ENCODE data around the gene GRIK4.

The GRIK4 gene

DNA sequence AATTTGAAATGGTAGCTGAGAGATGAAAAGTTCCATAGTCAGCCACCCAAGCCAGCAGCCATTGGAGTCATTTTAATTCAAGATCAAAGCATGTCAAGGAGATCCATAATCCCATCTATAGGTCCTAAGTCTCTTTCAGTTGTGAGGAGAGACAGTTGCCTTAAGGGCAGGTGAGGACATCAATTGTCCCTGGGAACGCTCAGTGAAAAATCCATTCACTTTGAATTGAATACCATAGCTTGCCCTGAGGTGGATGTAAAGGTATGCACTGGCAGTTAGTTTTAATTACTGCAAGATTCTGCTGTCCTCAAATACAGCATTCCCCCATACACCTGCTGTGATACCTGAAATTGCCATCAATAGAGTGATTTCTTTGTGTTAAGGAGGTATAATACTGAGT, 487.0 kb downstream of the GRIK4 start:
- no peak overlapping the region for H3K4me3 ChIP-seq (IDR thresholded peaks at IDR 0.05; ENCODE audit: insufficient read depth, low read depth, low read length)
- no peak overlapping the region for H3K9ac ChIP-seq
- H3K36me3 ChIP-seq (ENCODE audit: insufficient read depth) = no peaks in the 10 kb centered on the region
- H3K4me2 ChIP-seq = no peak overlapping the region
- no peaks in the 10 kb centered on the region for H3K4me1 ChIP-seq (ENCODE audit: low read depth, poor library complexity, severe bottlenecking)
- H4K20me1 ChIP-seq (ENCODE audit: insufficient read depth) = no peaks in the 10 kb centered on the region
- H3K79me2 ChIP-seq (ENCODE audit: insufficient read depth, low read depth) = no peaks in the 10 kb centered on the region
- no peak for TF ChIP-seq CTCF (conservative IDR thresholded peaks at IDR 0.05; ENCODE audit: low read depth, low read length)
- H3K27ac ChIP-seq = no peak overlapping the region
- no peak overlapping the region for H2AFZ ChIP-seq (ENCODE audit: low read depth)
- H3K27me3 ChIP-seq (ENCODE audit: insufficient read depth, low read depth) = no peaks in the 10 kb centered on the region

GRCh38 chr11:121004206-121004840, 492.8 kb downstream of the GRIK4 start:
- Histone ChIP-seq H3K4me2 (no peak overlapping the region), H3K36me3 (ENCODE audit: insufficient read depth) (no peaks in the 10 kb centered on the region), H3K9ac (no peak overlapping the region), H3K27ac (no peak overlapping the region), H4K20me1 (ENCODE audit: insufficient read depth) (no peaks in the 10 kb centered on the region), H3K79me2 (ENCODE audit: insufficient read depth, low read depth) (no peaks in the 10 kb centered on the region), H2AFZ (ENCODE audit: low read depth) (no peak overlapping the region), H3K4me3 (IDR thresholded peaks at IDR 0.05; ENCODE audit: insufficient read depth, low read depth, low read length) (no peak overlapping the region), H3K27me3 (ENCODE audit: insufficient read depth, low read depth) (no peaks in the 10 kb centered on the region), H3K4me1 (ENCODE audit: low read depth, poor library complexity, severe bottlenecking) (no peaks in the 10 kb centered on the region)
- TF ChIP-seq CTCF (conservative IDR thresholded peaks at IDR 0.05; ENCODE audit: low read depth, low read length) = no peak

GRCh38 chr11:121006922-121007321, 495.4 kb downstream of the GRIK4 start:
- H3K27me3 ChIP-seq (ENCODE audit: insufficient read depth, low read depth) = no peaks in the 10 kb centered on the region
- no peak overlapping the region for H3K27ac ChIP-seq
- no peaks in the 10 kb centered on the region for H4K20me1 ChIP-seq (ENCODE audit: insufficient read depth)
- H3K36me3 ChIP-seq (ENCODE audit: insufficient read depth) = no peaks in the 10 kb centered on the region
- H3K4me1 ChIP-seq (ENCODE audit: low read depth, poor library complexity, severe bottlenecking) = no peaks in the 10 kb centered on the region
- no peak overlapping the region for H2AFZ ChIP-seq (ENCODE audit: low read depth)
- TF ChIP-seq CTCF (conservative IDR thresholded peaks at IDR 0.05; ENCODE audit: low read depth, low read length) = no peak
- no peaks in the 10 kb centered on the region for H3K79me2 ChIP-seq (ENCODE audit: insufficient read depth, low read depth)
- H3K9ac ChIP-seq = no peak overlapping the region
- no peak overlapping the region for H3K4me3 ChIP-seq (IDR thresholded peaks at IDR 0.05; ENCODE audit: insufficient read depth, low read depth, low read length)
- no peak overlapping the region for H3K4me2 ChIP-seq

- no peaks in the 10 kb centered on the region for H3K27me3 ChIP-seq (ENCODE audit: insufficient read depth, low read depth)
- no peak overlapping the region for H2AFZ ChIP-seq (ENCODE audit: low read depth)
- no peaks in the 10 kb centered on the region for H3K4me1 ChIP-seq (ENCODE audit: low read depth, poor library complexity, severe bottlenecking)
- no peaks in the 10 kb centered on the region for H3K79me2 ChIP-seq (ENCODE audit: insufficient read depth, low read depth)
- TF ChIP-seq CTCF (conservative IDR thresholded peaks at IDR 0.05; ENCODE audit: low read depth, low read length) = no peak
- no peak overlapping the region for H3K4me2 ChIP-seq
- no peaks in the 10 kb centered on the region for H3K36me3 ChIP-seq (ENCODE audit: insufficient read depth)
- H3K27ac ChIP-seq = no peak overlapping the region
- H4K20me1 ChIP-seq (ENCODE audit: insufficient read depth) = no peaks in the 10 kb centered on the region
- H3K4me3 ChIP-seq (IDR thresholded peaks at IDR 0.05; ENCODE audit: insufficient read depth, low read depth, low read length) = no peak overlapping the region
- no peak overlapping the region for H3K9ac ChIP-seq
These were observed 497.0 kb downstream of the GRIK4 start for GRCh38 chr11:121008551-121008950.
